ENCODE results near the gene VAMP4. TPM values are rescaled to one million over a fixed set of nuclear protein-coding genes. Genes with fewer than 3 reads are reported as not detected.

Gene VAMP4
- total and polyA plus RNA-seq, 2 experiments from 2014 or later = 7.3 to 7.4 TPM

DNA sequence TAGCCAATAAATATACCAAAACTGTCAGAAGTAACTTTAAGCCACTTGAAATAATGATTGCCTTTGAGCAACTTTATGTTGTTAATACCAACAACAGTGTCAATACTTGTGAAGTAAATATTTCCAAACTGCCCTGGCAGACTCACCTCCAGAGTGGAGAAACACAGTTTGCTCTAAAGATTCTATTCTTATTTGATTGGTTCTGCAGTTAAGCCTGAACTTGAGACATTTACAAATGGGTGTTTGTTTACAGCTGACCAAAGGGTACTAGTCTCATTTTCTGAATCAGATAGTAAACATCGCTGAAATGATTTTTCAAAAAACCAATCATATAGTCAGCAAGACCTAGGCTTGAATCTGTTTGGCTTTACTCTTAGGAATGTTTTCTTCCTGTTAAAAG, 88.1 kb downstream of the VAMP4 start (continued):
- TF ChIP-seq, protein P1, sequence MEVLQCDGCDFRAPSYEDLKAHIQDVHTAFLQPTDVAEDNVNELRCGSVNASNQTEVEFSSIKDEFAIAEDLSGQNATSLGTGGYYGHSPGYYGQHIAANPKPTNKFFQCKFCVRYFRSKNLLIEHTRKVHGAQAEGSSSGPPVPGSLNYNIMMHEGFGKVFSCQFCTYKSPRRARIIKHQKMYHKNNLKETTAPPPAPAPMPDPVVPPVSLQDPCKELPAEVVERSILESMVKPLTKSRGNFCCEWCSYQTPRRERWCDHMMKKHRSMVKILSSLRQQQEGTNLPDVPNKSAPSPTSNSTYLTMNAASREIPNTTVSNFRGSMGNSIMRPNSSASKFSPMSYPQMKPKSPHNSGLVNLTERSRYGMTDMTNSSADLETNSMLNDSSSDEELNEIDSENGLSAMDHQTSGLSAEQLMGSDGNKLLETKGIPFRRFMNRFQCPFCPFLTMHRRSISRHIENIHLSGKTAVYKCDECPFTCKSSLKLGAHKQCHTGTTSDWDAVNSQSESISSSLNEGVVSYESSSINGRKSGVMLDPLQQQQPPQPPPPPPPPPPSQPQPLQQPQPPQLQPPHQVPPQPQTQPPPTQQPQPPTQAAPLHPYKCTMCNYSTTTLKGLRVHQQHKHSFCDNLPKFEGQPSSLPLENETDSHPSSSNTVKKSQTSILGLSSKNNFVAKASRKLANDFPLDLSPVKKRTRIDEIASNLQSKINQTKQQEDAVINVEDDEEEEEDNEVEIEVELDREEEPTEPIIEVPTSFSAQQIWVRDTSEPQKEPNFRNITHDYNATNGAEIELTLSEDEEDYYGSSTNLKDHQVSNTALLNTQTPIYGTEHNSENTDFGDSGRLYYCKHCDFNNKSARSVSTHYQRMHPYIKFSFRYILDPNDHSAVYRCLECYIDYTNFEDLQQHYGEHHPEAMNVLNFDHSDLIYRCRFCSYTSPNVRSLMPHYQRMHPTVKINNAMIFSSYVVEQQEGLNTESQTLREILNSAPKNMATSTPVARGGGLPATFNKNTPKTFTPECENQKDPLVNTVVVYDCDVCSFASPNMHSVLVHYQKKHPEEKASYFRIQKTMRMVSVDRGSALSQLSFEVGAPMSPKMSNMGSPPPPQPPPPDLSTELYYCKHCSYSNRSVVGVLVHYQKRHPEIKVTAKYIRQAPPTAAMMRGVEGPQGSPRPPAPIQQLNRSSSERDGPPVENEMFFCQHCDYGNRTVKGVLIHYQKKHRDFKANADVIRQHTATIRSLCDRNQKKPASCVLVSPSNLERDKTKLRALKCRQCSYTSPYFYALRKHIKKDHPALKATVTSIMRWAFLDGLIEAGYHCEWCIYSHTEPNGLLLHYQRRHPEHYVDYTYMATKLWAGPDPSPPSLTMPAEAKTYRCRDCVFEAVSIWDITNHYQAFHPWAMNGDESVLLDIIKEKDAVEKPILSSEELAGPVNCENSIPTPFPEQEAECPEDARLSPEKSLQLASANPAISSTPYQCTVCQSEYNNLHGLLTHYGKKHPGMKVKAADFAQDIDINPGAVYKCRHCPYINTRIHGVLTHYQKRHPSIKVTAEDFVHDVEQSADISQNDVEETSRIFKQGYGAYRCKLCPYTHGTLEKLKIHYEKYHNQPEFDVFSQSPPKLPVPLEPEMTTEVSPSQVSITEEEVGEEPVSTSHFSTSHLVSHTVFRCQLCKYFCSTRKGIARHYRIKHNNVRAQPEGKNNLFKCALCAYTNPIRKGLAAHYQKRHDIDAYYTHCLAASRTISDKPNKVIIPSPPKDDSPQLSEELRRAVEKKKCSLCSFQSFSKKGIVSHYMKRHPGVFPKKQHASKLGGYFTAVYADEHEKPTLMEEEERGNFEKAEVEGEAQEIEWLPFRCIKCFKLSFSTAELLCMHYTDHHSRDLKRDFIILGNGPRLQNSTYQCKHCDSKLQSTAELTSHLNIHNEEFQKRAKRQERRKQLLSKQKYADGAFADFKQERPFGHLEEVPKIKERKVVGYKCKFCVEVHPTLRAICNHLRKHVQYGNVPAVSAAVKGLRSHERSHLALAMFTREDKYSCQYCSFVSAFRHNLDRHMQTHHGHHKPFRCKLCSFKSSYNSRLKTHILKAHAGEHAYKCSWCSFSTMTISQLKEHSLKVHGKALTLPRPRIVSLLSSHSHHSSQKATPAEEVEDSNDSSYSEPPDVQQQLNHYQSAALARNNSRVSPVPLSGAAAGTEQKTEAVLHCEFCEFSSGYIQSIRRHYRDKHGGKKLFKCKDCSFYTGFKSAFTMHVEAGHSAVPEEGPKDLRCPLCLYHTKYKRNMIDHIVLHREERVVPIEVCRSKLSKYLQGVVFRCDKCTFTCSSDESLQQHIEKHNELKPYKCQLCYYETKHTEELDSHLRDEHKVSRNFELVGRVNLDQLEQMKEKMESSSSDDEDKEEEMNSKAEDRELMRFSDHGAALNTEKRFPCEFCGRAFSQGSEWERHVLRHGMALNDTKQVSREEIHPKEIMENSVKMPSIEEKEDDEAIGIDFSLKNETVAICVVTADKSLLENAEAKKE (CRISPR knock-in tag; IDR thresholded peaks at IDR 0.05) = no peak
- TF ChIP-seq STAT1 (IDR thresholded peaks at IDR 0.05; ENCODE audit: unreplicated experiment) (no peak), ZNF331 (CRISPR knock-in tag; IDR thresholded peaks at IDR 0.05; ENCODE audit: low read depth) (no peak), POLR2AphosphoS5 (IDR thresholded peaks at IDR 0.05; ENCODE audit: low read depth) (no peak), JUNB (IDR thresholded peaks at IDR 0.05; ENCODE audit: unreplicated experiment) (no peak), EZH2 (IDR thresholded peaks at IDR 0.05; ENCODE audit: low read depth, unreplicated experiment) (no peak)
- TF ChIP-seq, protein P2, sequence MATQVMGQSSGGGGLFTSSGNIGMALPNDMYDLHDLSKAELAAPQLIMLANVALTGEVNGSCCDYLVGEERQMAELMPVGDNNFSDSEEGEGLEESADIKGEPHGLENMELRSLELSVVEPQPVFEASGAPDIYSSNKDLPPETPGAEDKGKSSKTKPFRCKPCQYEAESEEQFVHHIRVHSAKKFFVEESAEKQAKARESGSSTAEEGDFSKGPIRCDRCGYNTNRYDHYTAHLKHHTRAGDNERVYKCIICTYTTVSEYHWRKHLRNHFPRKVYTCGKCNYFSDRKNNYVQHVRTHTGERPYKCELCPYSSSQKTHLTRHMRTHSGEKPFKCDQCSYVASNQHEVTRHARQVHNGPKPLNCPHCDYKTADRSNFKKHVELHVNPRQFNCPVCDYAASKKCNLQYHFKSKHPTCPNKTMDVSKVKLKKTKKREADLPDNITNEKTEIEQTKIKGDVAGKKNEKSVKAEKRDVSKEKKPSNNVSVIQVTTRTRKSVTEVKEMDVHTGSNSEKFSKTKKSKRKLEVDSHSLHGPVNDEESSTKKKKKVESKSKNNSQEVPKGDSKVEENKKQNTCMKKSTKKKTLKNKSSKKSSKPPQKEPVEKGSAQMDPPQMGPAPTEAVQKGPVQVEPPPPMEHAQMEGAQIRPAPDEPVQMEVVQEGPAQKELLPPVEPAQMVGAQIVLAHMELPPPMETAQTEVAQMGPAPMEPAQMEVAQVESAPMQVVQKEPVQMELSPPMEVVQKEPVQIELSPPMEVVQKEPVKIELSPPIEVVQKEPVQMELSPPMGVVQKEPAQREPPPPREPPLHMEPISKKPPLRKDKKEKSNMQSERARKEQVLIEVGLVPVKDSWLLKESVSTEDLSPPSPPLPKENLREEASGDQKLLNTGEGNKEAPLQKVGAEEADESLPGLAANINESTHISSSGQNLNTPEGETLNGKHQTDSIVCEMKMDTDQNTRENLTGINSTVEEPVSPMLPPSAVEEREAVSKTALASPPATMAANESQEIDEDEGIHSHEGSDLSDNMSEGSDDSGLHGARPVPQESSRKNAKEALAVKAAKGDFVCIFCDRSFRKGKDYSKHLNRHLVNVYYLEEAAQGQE (IDR thresholded peaks at IDR 0.05; ENCODE audit: unreplicated experiment) = no peak
- TF ChIP-seq, protein P3, sequence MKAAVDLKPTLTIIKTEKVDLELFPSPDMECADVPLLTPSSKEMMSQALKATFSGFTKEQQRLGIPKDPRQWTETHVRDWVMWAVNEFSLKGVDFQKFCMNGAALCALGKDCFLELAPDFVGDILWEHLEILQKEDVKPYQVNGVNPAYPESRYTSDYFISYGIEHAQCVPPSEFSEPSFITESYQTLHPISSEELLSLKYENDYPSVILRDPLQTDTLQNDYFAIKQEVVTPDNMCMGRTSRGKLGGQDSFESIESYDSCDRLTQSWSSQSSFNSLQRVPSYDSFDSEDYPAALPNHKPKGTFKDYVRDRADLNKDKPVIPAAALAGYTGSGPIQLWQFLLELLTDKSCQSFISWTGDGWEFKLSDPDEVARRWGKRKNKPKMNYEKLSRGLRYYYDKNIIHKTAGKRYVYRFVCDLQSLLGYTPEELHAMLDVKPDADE (IDR thresholded peaks at IDR 0.05) = no peak

All from GM23338 (cell line).